GM18511 (cell line): Measurements from ENCODE around the gene RAB13.

Experiments
- ATAC-seq: cut with Tn5 transposase; IDR thresholded peaks from one replicate; pipeline ENCODE4 v1.9.1; 2021; ENCODE audit warnings: mild to moderate bottlenecking, moderate library complexity; ENCODE audit not compliant: unreplicated experiment

The RAB13 gene

DNA sequence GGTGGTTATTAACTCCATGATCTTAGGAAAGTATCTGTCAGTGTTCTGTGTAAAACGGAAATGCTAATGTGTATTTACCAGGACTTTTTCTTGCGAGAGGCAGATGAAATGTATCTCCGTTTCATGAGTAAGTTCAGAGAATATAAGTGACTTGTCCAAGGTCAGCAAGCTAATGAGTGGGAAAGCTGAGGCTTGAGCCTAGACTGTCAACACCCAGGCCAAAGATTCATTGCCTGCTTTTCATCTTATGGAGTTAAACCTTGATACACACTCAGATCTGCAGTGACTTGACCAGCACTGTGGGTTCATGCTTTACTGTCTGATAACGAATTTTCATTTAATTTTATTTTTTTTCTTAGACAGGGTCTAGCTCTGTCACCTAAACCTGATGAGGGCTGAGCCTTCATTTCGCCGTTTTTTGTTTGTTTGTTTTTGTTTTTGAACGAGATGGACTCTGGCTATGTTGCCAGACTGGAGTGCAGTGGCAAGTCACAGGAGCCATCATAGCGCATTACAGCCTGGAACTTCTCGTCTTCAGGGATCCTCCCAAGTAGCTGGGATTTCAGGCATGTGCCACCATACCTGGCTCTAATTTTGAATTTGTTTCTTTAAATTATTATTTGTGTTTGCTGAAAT is 7.7 kb downstream of the RAB13 start:
- no peak for ATAC-seq

DNA sequence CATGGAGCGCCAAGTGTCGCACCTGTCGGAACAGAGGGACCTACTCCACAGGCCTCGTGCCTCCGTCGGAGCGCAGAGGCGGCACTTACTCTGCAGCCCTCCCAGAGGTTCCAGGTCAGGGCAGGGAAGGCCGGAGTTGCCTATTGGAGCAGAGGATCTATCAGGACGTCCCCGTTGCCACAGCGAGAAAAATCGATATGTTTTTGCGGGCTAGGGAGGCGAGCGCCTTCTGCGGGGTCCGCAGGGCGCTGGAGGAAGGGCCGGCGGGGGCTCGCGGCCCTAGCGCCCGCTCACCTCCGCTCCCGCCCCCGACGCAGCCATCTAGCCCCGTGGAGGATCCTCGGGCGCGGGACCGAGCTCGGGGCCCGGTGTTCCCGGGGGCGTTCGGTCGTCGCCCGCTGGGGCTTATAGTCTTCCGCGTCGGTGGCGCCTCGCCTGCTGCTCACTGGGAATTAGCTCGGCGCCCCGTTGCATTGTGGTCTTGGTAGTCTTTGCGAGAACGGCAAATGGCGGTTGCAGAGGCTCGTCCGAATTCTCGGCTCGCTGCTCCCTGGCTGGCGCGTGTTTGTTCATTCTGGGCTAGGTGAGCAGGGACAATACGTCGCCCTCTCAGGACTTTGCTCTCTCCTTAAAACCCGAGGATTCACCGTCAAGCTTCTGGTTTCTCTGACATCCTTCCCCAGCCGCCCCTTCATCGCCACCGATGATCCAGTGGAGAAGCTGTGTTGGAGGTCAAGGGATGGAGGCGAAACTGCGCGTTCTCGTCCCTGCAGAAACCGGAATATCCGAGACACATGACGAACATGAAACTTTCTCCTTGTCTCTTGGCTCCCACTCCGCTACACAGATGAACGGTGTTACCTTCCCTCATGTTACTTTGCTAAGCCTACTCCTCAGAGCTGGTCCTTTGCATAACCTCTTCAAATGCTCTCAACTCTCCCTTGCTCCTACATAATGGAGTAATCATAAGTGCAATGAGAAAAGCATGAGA is 8.6 kb downstream of the RAB13 start, which contains the start of gene JTB:
Gene JTB, minus strand, starts transcription at position 425 of the 991 bp plus-strand sequence. Its CDS starts 422 bp downstream, at position 3.
- ATAC-seq, result peak; percentile 85

GRCh38 chr1:153976819-153977249 is 9.3 kb downstream of the RAB13 start:
- ATAC-seq, result peak; percentile 23

GRCh38 chr1:153973525-153973924 is 12.6 kb downstream of the RAB13 start:
- ATAC-seq, result no peak

GRCh38 chr1:153973071-153973470 is 13.1 kb downstream of the RAB13 start:
- ATAC-seq, result no peak

GRCh38 chr1:153970346-153970745 is 15.8 kb downstream of the RAB13 start:
- ATAC-seq, result no peak

DNA sequence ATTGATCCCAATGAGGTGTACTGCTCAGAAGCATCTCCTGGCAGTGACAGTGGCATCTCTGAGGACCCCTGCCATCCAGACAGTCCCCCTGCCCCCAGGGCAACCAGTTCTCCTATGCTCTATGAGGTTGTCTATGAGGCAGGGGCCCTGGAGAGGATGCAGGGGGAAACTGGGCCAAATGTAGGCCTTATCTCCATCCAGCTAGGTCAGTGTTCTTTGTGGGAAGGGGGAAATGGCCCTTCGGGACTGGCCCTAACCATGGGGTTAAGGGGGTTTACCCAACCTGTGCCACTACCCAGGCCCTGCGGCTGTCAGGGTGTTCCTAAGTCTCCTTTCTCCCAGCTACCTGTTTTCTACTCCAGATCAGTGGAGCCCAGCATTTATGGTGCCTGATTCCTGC is 17.2 kb downstream of the RAB13 start:
- ATAC-seq, result no peak

- ATAC-seq, result no peak
Observed at GRCh38 chr1:153968408-153968807, 17.7 kb downstream of the RAB13 start.

- ATAC-seq, result no peak
Observed at GRCh38 chr1:153968000-153968363, 18.2 kb downstream of the RAB13 start.

DNA sequence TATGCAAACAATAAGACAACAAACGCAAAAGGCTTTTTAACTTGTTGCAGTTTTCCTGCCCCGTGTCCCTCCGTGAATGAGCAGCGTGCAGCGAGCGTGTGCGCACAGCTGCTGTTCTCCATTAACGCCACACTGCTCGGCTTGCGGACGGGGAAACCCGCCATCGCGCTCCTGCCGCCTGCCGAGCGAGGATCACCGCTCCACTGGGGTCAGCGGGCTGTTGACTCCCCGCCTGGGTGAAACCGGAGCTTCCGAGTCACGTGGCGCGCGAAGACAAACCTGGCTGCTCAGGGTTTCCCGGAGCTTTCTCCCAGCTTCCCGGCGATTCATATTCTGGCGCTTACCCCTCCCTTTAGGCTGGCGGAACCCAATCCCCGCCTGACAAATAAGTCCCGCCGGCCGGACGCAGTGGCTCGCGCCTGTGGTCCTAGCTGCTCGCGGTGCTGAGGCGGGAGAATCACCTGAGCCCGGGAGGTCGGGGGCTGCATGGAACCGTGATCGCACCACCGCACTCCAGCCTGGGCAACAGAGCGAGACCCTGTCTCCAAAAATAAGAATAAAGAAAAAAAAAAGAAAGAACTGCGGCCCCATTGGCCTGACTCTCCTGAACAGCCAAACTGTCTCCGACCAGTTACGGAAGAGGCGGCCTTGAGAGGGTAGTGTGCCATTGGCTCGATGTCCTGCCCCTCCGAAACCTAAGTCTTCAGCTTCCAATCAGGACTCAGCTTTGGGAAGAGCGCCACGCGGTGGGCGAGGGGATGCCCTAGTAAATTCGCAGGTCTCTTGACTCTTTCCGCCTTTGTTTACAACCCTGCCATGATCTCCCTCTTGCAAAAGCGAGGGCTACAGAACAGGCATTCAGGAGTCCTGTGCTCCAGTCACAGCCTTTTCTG is 18.8 kb downstream of the RAB13 start, which contains the start of gene CREB3L4:
Gene CREB3L4, plus strand, starts transcription at position 796 of the 893 bp plus-strand sequence. CDS start 624 bp downstream, outside the sequence.
- ATAC-seq, result peak; percentile 82

- peak; percentile 5 for ATAC-seq
Observed at GRCh38 chr1:153963850-153964331, 22.2 kb downstream of the RAB13 start.

- peak; percentile 58 for ATAC-seq
Observed at GRCh38 chr1:153963030-153963849, 22.9 kb downstream of the RAB13 start, which contains the start of gene SLC39A1. TSS of gene SLC39A1 (minus strand) at chr1:153963537. CDS start at chr1:153962715, 822 bp downstream.

DNA sequence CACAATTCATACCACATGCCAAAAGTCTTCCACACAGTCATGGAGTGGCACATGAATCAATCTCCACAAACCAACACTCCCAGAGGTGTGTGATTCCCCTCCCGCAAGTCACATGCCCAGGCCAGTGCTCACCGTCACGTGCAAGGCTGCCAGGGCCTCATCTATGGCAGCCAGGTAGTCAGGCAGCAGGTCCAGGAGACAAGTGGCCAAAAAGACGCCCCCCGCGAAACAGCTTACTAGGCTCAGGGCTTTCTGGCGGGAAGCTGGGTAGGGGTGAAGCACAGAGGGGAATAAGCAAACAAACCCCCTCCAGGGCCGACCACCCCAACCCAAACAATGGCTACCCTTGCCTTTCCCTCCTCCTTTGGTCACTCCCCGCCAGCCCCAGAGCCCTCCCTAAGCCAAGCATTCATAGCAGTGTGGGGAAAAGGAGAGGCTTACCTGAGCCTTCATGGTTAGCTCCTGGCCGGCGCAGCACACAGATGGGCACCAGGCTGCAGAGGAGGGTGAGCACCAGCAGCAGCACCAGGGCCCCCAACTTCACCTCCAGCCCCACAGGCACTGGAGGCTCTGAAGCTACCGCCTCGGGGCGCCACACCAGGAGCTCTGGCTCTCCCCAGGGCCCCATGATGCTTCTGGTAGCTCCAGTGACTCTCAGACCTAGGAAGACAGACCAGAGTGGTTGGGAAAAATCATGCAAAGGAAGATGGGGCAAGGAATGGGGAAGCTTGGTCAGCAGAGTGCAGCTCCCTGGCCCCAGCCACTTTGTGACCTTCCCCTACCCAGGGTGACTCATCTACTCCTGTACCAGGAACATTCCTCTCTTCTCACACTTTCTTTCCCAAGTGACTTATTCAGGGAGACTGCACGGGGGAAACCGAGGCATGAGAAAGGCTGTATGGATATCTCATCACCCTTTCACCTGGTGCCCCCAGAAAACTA is 23.8 kb downstream of the RAB13 start:
- no peak for ATAC-seq

GRCh38 chr1:153961421-153961820 is 24.7 kb downstream of the RAB13 start:
- no peak for ATAC-seq

DNA sequence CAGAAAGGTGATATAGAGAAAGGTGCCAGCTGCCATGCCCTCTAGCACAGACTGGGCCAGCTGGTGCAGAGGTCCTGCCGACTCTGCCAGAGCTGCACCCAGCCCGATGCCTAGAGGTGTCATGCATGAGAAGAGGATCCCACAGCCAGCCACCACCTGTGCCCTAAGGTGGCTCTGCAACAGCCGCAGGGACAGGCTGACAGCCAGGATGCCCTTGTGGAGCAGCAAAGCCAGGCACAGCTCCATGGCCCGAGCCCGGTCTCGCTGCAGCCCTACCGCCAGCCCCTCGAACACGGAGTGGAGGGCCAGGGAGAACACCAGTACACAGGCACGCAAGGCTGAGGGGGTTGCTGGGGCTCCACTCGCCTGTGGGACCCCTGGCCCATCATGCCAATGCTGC is 25.9 kb downstream of the RAB13 start:
- no peak for ATAC-seq

- no peak for ATAC-seq
Observed at GRCh38 chr1:153959454-153959853, 26.7 kb downstream of the RAB13 start.

GRCh38 chr1:153958961-153959260 is 27.2 kb downstream of the RAB13 start:
- ATAC-seq, result no peak

- peak; percentile 76 for ATAC-seq
Observed at GRCh38 chr1:153958111-153958960, 27.8 kb downstream of the RAB13 start, which contains the start of gene CRTC2. TSS of gene CRTC2 (minus strand) at chr1:153958612. CDS start at chr1:153958497, 115 bp downstream.
